MM.1S (cell line): ENCODE measurements around the gene C10orf105.

Experiments used
- DNase-seq: peaks from one replicate; pipeline ENCODE4 v3.0.0-alpha.2; 2015
- H2AFZ ChIP-seq: fragments of 300-600 bp; sonication (generic); 2 replicates; pipeline ENCODE4 v1.6.0; 2016; ENCODE audit warnings: antibody characterized with exemption, low read length
- H3F3A ChIP-seq: fragments of 300-600 bp; sonication (generic); 2 replicates; pipeline ENCODE4 v1.6.1; 2016; ENCODE audit warnings: mild to moderate bottlenecking, antibody characterized with exemption, low read length, moderate library complexity, mixed read lengths; ENCODE audit not compliant: insufficient read depth
- H3K27ac ChIP-seq: fragments of 300-600 bp; sonication (generic); 2 replicates; pipeline ENCODE4 v1.5.1; 2016; ENCODE audit warnings: mild to moderate bottlenecking, low read length
- H3K27me3 ChIP-seq: fragments of 300-600 bp; sonication (generic); replicated peaks from 2 replicates; pipeline ENCODE4 v1.6.0; 2016; ENCODE audit warnings: low read length; ENCODE audit not compliant: insufficient read depth
- H3K36me3 ChIP-seq: fragments of 300-600 bp; sonication (generic); replicated peaks from 2 replicates; pipeline ENCODE4 v1.6.1; 2016; ENCODE audit warnings: mild to moderate bottlenecking, low read length, mixed read lengths; ENCODE audit not compliant: insufficient read depth
- H3K4me1 ChIP-seq: fragments of 300-600 bp; sonication (generic); 2 replicates; pipeline ENCODE4 v1.6.1; 2016; ENCODE audit warnings: low read length, mixed read lengths
- H3K4me2 ChIP-seq: fragments of 300-600 bp; sonication (generic); 2 replicates; pipeline ENCODE4 v1.6.0; 2016; ENCODE audit warnings: low read depth, low read length
- H3K4me3 ChIP-seq: fragments of 300-600 bp; sonication (generic); 2 replicates; pipeline ENCODE4 v1.5.1; 2016; ENCODE audit warnings: low read length, mixed read lengths
- H3K79me2 ChIP-seq: fragments of 300-600 bp; sonication (generic); 2 replicates; pipeline ENCODE4 v1.6.1; 2016; ENCODE audit warnings: mixed run types, low read length, mixed read lengths
- H3K9ac ChIP-seq: fragments of 300-600 bp; sonication (generic); 2 replicates; pipeline ENCODE4 v1.6.1; 2016; ENCODE audit warnings: low read length, mixed read lengths
- H3K9me2 ChIP-seq: fragments of 300-600 bp; sonication (generic); replicated peaks from 2 replicates; pipeline ENCODE4 v1.6.1; 2016; ENCODE audit warnings: mild to moderate bottlenecking, low read length, mixed read lengths; ENCODE audit not compliant: insufficient read depth
- H3K9me3 ChIP-seq: fragments of 300-600 bp; sonication (generic); replicated peaks from 2 replicates; pipeline ENCODE4 v1.6.1; 2016; ENCODE audit warnings: mild to moderate bottlenecking, low read length, mixed read lengths; ENCODE audit not compliant: insufficient read depth
- H4K20me1 ChIP-seq: fragments of 300-600 bp; sonication (generic); 2 replicates; pipeline ENCODE4 v1.6.1; 2016; ENCODE audit warnings: mild to moderate bottlenecking, low read length, moderate library complexity, mixed read lengths; ENCODE audit not compliant: insufficient read depth
- EZH2 ChIP-seq: fragments of 300-600 bp; sonication (generic); optimal IDR thresholded peaks from 2 replicates; pipeline ENCODE3; 2017; ENCODE audit warnings: low read depth, mild to moderate bottlenecking, antibody characterized with exemption, low read length, mixed read lengths
- EZH2phosphoT487 ChIP-seq: fragments of 300-600 bp; sonication (generic); IDR thresholded peaks from 2 replicates; pipeline ENCODE4 v1.6.1; 2018; ENCODE audit warnings: antibody characterized with exemption, low read length
- TF ChIP-seq, protein P1 (sequence below): fragments of 300-600 bp; sonication (generic); IDR thresholded peaks from 2 replicates; pipeline ENCODE4 v1.5.1; 2016; ENCODE audit warnings: antibody characterized with exemption, low read length, mixed read lengths

C10orf105 gene

GRCh38 chr10:71743089-71743838 lies 23.7 kb upstream of the C10orf105 start:
- Histone ChIP-seq H3F3A (peaks cover 8% of the 10 kb centered on the region; the same call in 1 of the 2 replicates), H3K4me3 (no peak overlapping the region), H3K27me3 (no peaks in the 10 kb centered on the region), H4K20me1 (no peaks in the 10 kb centered on the region), H3K36me3 (no peaks in the 10 kb centered on the region), H3K9ac (no peak overlapping the region), H2AFZ (no peak overlapping the region), H3K27ac (no peak overlapping the region), H3K4me2 (no peak overlapping the region), H3K4me1 (peaks cover 9% of the 10 kb centered on the region), H3K9me3 (no peaks in the 10 kb centered on the region), H3K79me2 (no peaks in the 10 kb centered on the region), H3K9me2 (no peaks in the 10 kb centered on the region)
- DNase-seq, result no peak
- TF ChIP-seq EZH2 (no peak), EZH2phosphoT487 (no peak)
- TF ChIP-seq, protein P1, sequence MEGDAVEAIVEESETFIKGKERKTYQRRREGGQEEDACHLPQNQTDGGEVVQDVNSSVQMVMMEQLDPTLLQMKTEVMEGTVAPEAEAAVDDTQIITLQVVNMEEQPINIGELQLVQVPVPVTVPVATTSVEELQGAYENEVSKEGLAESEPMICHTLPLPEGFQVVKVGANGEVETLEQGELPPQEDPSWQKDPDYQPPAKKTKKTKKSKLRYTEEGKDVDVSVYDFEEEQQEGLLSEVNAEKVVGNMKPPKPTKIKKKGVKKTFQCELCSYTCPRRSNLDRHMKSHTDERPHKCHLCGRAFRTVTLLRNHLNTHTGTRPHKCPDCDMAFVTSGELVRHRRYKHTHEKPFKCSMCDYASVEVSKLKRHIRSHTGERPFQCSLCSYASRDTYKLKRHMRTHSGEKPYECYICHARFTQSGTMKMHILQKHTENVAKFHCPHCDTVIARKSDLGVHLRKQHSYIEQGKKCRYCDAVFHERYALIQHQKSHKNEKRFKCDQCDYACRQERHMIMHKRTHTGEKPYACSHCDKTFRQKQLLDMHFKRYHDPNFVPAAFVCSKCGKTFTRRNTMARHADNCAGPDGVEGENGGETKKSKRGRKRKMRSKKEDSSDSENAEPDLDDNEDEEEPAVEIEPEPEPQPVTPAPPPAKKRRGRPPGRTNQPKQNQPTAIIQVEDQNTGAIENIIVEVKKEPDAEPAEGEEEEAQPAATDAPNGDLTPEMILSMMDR, result no peak

DNA sequence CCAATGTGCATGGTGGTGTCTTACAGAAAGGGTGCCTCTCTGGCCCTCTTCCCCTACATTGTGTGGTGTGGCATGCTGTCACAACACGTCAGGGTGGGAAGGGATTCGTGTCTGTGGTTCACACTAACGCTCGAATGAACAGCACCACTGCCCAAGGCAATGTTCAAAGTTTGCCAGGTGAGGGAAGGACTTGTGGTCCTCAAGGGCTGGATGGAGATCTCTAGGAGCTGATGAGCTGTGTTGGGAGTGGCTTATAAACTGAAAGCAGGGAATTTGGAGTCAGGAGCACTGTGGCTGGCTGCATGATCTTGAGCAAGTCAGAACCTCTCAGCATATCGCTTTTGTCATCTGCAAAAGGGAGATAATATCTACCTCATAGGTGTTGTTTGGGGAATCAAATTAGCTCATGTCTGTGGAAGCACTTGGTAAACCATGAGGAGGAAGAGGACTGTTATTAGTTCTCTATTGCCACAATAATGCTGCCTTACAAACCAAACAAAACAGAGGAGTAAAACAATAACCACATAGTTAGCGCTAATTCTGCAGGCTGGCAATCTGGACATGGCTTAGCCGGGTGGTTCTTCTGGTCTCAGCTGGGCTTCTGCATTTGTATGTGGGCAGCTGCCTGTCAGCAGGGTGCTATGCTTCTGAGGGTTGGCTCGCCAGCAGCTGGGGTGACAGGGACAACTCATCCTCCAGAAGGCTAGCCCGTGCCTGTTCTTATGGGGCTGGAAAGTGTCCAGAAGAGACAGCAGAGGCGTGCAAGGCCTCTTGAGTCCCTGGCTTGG lies 22.9 kb upstream of the C10orf105 start:
- no peak for DNase-seq
- no peaks in the 10 kb centered on the region for H3K9me2 ChIP-seq
- no peak overlapping the region for H3K4me2 ChIP-seq
- H3F3A ChIP-seq, result 0 out of 2 replicates have a peak, but pooled peaks cover under 1% of the 10 kb centered on the region
- H3K9me3 ChIP-seq, result no peaks in the 10 kb centered on the region
- H3K27ac ChIP-seq, result no peak overlapping the region
- H2AFZ ChIP-seq, result no peak overlapping the region
- H3K79me2 ChIP-seq, result no peaks in the 10 kb centered on the region
- H3K4me3 ChIP-seq, result no peak overlapping the region
- H3K27me3 ChIP-seq, result no peaks in the 10 kb centered on the region
- peaks cover 1% of the 10 kb centered on the region for H3K4me1 ChIP-seq
- no peaks in the 10 kb centered on the region for H4K20me1 ChIP-seq
- no peak overlapping the region for H3K9ac ChIP-seq
- H3K36me3 ChIP-seq, result no peaks in the 10 kb centered on the region
- TF ChIP-seq EZH2 (no peak), EZH2phosphoT487 (no peak)
- TF ChIP-seq, protein P1, result no peak

GRCh38 chr10:71741671-71742070 lies 22.1 kb upstream of the C10orf105 start:
- H3K4me3 ChIP-seq, result no peak overlapping the region
- no peak overlapping the region for H3K4me2 ChIP-seq
- H3K27me3 ChIP-seq, result no peaks in the 10 kb centered on the region
- DNase-seq, result no peak
- H3K36me3 ChIP-seq, result no peaks in the 10 kb centered on the region
- H3K79me2 ChIP-seq, result no peaks in the 10 kb centered on the region
- H2AFZ ChIP-seq, result no peak overlapping the region
- TF ChIP-seq, protein P1, result no peak
- TF ChIP-seq EZH2phosphoT487 (no peak), EZH2 (no peak)
- H3K9me2 ChIP-seq, result no peaks in the 10 kb centered on the region
- no peak overlapping the region for H3K9ac ChIP-seq
- H4K20me1 ChIP-seq, result no peaks in the 10 kb centered on the region
- no peaks in the 10 kb centered on the region for H3F3A ChIP-seq
- peaks cover 2% of the 10 kb centered on the region for H3K4me1 ChIP-seq
- H3K27ac ChIP-seq, result no peak overlapping the region
- H3K9me3 ChIP-seq, result no peaks in the 10 kb centered on the region
